Transverse colon (tissue), 4 donors: ENCODE data around the gene CCDC188. TPM values are rescaled to one million over a fixed set of nuclear protein-coding genes. Genes with fewer than 3 reads are reported as not detected.

Experiments used
- DNase-seq: peaks from one replicate; pipeline ENCODE4 v3.0.0-alpha.2; 2019
- H3K27ac ChIP-seq, 4 donors: fragments of 200-600 bp; sonication (generic); 2 replicates each; pipeline ENCODE4 v1.5.1; 2016 to 2018; ENCODE audit warnings: inconsistent platforms in 4 of 4
- H3K27me3 ChIP-seq: fragments of 200-600 bp; sonication (generic); 2 replicates; pipeline ENCODE4 v1.5.1; 2017; ENCODE audit warnings: inconsistent platforms
- H3K36me3 ChIP-seq, 4 donors: fragments of 200-600 bp; sonication (generic); 2 replicates each; pipeline ENCODE4 v1.5.1; 2017 to 2019; ENCODE audit warnings: inconsistent platforms in 4 of 4
- H3K4me1 ChIP-seq, 4 donors: fragments of 200-600 bp; sonication (generic); 2 replicates each; pipeline ENCODE4 v1.5.1; 2017 to 2020; ENCODE audit warnings: inconsistent platforms in 4 of 4
- H3K4me3 ChIP-seq, 4 donors: fragments of 200-600 bp; sonication (generic); 1 replicate in 1 of 4; 2 replicates in 3 of 4; pipeline versions ENCODE4 v1.5.1 to v1.6.1; 2017 to 2019; ENCODE audit warnings: inconsistent platforms in 4 of 4
- H3K9me3 ChIP-seq, 2 donors: fragments of 200-600 bp; sonication (generic); 2 replicates each; pipeline ENCODE4 v1.5.1; 2017 to 2019; ENCODE audit warnings: inconsistent platforms in 2 of 2
- EP300 ChIP-seq: sonication (generic); formaldehyde crosslinking; IDR thresholded peaks from one replicate; pipeline ENCODE4 v1.6.1; 2017; ENCODE audit warnings: antibody characterized with exemption, low read depth
- POLR2A ChIP-seq: fragments of 450-650 bp; IDR thresholded peaks from one replicate; pipeline ENCODE4 v1.6.1; 2016; ENCODE audit warnings: antibody characterized with exemption, mild to moderate bottlenecking, moderate library complexity
- POLR2AphosphoS5 ChIP-seq, 3 donors: sonication (generic); formaldehyde crosslinking; IDR thresholded peaks; one replicate each; pipeline ENCODE4 v1.6.1; 2016; ENCODE audit warnings: antibody characterized with exemption in 3 of 3
- WGBS, 2 donors: methylation state at CpG; one replicate each; pipeline ENCODE4 v1.1.5; 2018; ENCODE audit warnings: low coverage in 1 of 2; 5-methylcytosine and 5-hydroxymethylcytosine counted together
- in situ Hi-C, 4 donors: fragments of 200-750 bp; cut with MboI; loops; one replicate each; pipeline versions ENCODE4 v1.15.0 to v1.15.1; 2017; ENCODE audit warnings: low sequenced_read_pairs in 3 of 4, low pct_ligation_motif_present in 1 of 4, low pct_unique_long_range_greater_than_20kb in 1 of 4
- intact Hi-C: fragments of 100-400 bp; cut with DNase I; formaldehyde crosslinking; loops from one replicate; pipeline ENCODE4 v1.15.1; 2023; ENCODE audit warnings: low total_unique reads
- total RNA-seq, 4 donors: library from RNA; depleted of rRNA; stranded (reverse); fragments of >200 nt; gene quantifications; one replicate each; pipeline ENCODE4 v1.1.0, GENCODE V29; 2016
- TF ChIP-seq, protein P1 (sequence below), 5 experiments: fragments of 200-600 bp in 3 of 5; fragments of 450-650 bp in 2 of 5; sonication (generic) in 3 of 5; IDR thresholded peaks; 1 replicate in 2 of 5; 2 replicates in 3 of 5; pipeline ENCODE4 v1.5.1; 2016 to 2017; ENCODE audit warnings: antibody characterized with exemption in 5 of 5, inconsistent platforms in 3 of 5, mild to moderate bottlenecking in 2 of 5, moderate library complexity in 1 of 5

CCDC188 gene
- total RNA-seq, 4 donors from 2014 or later: 0.41 TPM; not detected in 3

DNA sequence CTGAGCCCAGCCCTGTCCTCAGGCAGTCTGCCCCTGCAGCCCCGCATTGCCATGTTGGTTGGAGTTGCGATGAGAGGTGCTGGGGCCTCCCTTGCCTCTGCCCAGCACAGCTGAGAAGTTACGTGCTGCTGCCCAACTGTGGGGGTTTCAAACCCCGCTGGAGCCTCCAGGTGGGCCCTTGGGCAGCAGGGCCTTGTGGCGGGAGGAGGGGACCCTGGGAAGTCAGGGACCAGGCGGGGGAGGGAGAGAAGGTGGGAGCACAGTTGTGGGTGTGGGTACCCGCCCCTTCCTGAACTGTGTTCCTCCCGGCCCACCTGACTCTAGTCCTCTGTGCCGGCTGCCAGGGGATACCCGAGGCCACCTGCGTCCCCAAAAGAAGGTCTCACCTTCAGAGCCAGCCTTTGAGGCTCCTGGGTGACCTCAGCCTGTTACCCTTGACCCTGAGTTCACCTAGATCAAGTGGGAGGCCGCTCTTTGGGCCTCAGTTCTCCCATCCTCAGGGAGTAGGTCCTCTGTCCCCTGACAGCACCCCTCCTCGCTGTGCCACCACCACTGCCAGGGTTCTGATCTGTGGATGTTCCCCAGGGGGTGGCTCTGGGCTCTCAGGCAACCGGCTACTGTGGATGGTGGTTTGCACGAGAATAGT lies 7.7 kb upstream of the CCDC188 start:
- in situ Hi-C loops: loop anchor here (5.0 to 25.0 kb wide), 4 partner anchors 124 to 479 kb away; no protein-coding TSS in a partner anchor
- TF ChIP-seq, protein P1, sequence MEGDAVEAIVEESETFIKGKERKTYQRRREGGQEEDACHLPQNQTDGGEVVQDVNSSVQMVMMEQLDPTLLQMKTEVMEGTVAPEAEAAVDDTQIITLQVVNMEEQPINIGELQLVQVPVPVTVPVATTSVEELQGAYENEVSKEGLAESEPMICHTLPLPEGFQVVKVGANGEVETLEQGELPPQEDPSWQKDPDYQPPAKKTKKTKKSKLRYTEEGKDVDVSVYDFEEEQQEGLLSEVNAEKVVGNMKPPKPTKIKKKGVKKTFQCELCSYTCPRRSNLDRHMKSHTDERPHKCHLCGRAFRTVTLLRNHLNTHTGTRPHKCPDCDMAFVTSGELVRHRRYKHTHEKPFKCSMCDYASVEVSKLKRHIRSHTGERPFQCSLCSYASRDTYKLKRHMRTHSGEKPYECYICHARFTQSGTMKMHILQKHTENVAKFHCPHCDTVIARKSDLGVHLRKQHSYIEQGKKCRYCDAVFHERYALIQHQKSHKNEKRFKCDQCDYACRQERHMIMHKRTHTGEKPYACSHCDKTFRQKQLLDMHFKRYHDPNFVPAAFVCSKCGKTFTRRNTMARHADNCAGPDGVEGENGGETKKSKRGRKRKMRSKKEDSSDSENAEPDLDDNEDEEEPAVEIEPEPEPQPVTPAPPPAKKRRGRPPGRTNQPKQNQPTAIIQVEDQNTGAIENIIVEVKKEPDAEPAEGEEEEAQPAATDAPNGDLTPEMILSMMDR (IDR thresholded peaks at IDR 0.05): no peak
- no peak for TF ChIP-seq POLR2A
- no peak for TF ChIP-seq EP300
- Histone ChIP-seq H3K27me3 (peaks cover 27% of the 10 kb centered on the region), H3K4me1 (peaks cover 0 to 7% (median 0%) of the 10 kb centered on the region in 4 donors), H3K27ac (no peak overlapping the region), H3K4me3 (no peak overlapping the region), H3K9me3 (no peaks in the 10 kb centered on the region), H3K36me3 (no peaks in the 10 kb centered on the region)
- intact Hi-C loops: loop anchor here (5.0 kb wide), 1 partner anchor 109 kb away; the partner anchor contains the start of gene RTN4R
- DNase-seq: no peak
- WGBS, 2 donors: 20 to 59% methylated on average over 1 to 15 of the region's 15 CpGs

- Histone ChIP-seq H3K36me3 (no peaks in the 10 kb centered on the region), H3K4me3 (no peak overlapping the region), H3K9me3 (no peaks in the 10 kb centered on the region), H3K27ac (no peak overlapping the region), H3K27me3 (peaks cover 27% of the 10 kb centered on the region), H3K4me1 (peaks cover 0 to 7% (median 0%) of the 10 kb centered on the region in 4 donors)
- intact Hi-C loops (loop anchor here (5.0 kb wide), 1 partner anchor 110 kb away; the partner anchor contains the start of gene RTN4R), in situ Hi-C loops (loop anchor here (5.0 to 25.0 kb wide), 4 partner anchors 125 to 480 kb away; no protein-coding TSS in a partner anchor)
- WGBS, 2 donors: 72% methylated on average over 11 of the region's 15 CpGs; no CpG with 5 or more reads in 1 of the 2 donors
- no peak for TF ChIP-seq EP300
- DNase-seq: no peak
These were observed 6.8 kb upstream of the CCDC188 start for GRCh38 chr22:20157430-20158183.

DNA sequence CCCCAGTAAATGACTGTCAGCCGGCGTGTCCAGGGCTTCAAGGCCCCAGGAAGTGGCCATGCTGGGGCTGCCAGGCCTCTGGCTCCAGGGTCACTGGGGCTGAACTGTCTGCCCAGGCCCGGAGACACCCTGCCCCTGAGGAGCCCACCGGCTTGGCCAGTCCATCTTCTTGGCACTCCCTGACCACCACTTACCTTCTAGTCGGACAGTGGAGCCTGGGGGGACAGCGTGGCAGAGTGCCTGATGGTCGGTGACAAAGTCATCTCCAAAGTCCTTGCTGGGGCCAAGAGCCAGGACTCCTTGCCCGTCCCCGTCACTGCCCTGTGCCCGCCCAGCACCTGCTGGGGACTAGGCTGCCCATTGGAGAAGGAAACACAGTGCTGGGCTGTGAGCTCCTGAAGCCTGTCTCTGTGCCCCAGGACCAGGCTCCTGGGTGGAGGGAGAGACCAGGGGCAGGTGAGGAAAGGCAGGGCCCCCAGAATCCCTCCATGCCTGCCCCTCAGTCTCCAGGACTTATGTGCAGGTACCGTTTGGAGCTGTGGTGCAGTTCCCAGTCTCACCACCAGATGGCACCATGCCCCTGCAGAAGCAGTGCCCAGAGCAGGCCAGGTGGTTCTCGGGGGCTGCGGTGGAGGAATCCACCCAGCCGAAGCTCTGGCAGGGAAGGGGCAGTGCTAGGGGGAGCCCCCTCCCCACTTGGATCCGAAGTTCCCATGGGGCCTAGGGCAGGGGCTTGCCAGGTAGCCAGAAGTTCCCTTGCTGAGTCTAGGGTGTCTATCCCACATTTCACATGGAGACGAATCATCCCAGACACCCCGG lies 6.0 kb upstream of the CCDC188 start:
- H3K4me1 ChIP-seq: peaks cover 0 to 7% (median 0%) of the 10 kb centered on the region in 4 donors
- H3K9me3 ChIP-seq: no peaks in the 10 kb centered on the region
- H3K27ac ChIP-seq: no peak overlapping the region
- DNase-seq: peak; percentile 89
- no peak overlapping the region for H3K4me3 ChIP-seq
- TF ChIP-seq, protein P1 (IDR thresholded peaks at IDR 0.05): peak; percentile 98 to 100 (median 99)
- TF ChIP-seq POLR2AphosphoS5 (IDR thresholded peaks at IDR 0.05): no peak
- H3K36me3 ChIP-seq: no peaks in the 10 kb centered on the region
- in situ Hi-C loops (loop anchor here (5.0 to 25.0 kb wide), 4 partner anchors 125 to 480 kb away; no protein-coding TSS in a partner anchor), intact Hi-C loops (loop anchor here (5.0 kb wide), 1 partner anchor 110 kb away; the partner anchor contains the start of gene RTN4R)
- WGBS, 2 donors: 29% methylated on average over 14 of the region's 17 CpGs; no CpG with 5 or more reads in 1 of the 2 donors
- peaks cover 27% of the 10 kb centered on the region for H3K27me3 ChIP-seq

DNA sequence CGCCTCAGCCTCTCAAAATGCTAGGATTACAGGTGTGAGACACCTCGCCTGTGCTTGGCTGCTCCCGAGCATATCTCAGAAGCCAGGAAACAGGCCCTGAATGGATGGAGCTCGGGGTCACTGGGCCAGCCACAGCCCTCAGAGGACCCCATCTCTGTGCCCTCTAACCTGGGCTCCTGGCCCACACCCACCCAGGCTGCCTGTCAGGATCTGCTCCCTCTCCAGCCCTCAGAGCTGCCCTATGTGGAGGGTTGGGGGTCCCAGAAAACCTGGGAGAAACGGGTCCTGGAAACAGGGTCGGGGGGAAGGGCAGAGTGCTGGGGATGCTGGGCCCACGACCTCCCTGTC lies 5.2 kb upstream of the CCDC188 start:
- 48% methylated on average over 6 of the region's 7 CpGs; no CpG with 5 or more reads in 1 of the 2 donors for WGBS, 2 donors
- Histone ChIP-seq H3K9me3 (no peaks in the 10 kb centered on the region), H3K27me3 (peaks cover 27% of the 10 kb centered on the region), H3K4me3 (no peak overlapping the region), H3K4me1 (peaks cover 0 to 7% (median 0%) of the 10 kb centered on the region in 4 donors), H3K36me3 (no peaks in the 10 kb centered on the region), H3K27ac (no peak overlapping the region)
- intact Hi-C loops (loop anchor here (5.0 kb wide), 1 partner anchor 111 kb away; the partner anchor contains the start of gene RTN4R), in situ Hi-C loops (loop anchor here (5.0 to 25.0 kb wide), 4 partner anchors 126 to 481 kb away; no protein-coding TSS in a partner anchor)
- TF ChIP-seq EP300 (no peak), POLR2A (no peak), POLR2AphosphoS5 (IDR thresholded peaks at IDR 0.05) (no peak)
- TF ChIP-seq, protein P1 (IDR thresholded peaks at IDR 0.05): no peak
- no peak for DNase-seq
